AG04450 (cell line): Measurements from ENCODE around the gene SGTB. TPM values are rescaled to one million over a fixed set of nuclear protein-coding genes. Genes with fewer than 3 reads are reported as not detected.

Experiments used
- CTCF ChIA-PET: fragments of 300-600, 350-600 bp; formaldehyde crosslinking; extraction: SDS; loops from one replicate; lab custom pipeline; 2022; ENCODE audit warnings: antibody characterized with exemption, inconsistent platforms; lab: Charles Lee
- POLR2A ChIA-PET: fragments of 350-600 bp; formaldehyde crosslinking; extraction: SDS; loops from one replicate; lab custom pipeline; 2021; ENCODE audit warnings: antibody characterized with exemption, inconsistent platforms; lab: Yijun Ruan, JAX
- DNase-seq: peaks from one replicate; pipeline ENCODE4 v3.0.0-alpha.2; 2011; ENCODE audit warnings: low read depth, low spot score
- H3K27ac ChIP-seq: one replicate; pipeline ENCODE4 v1.5.1; 2012; ENCODE audit warnings: low read depth, low read length, control low read depth
- H3K27me3 ChIP-seq: one replicate; pipeline ENCODE4 v1.6.0; 2012; ENCODE audit warnings: low read length; ENCODE audit not compliant: control insufficient read depth, insufficient read depth
- H3K4me3 ChIP-seq: 2 replicates; pipeline ENCODE4 v1.5.1; 2011; ENCODE audit warnings: mild to moderate bottlenecking, low read depth, low read length, control low read depth
- H3K9me3 ChIP-seq: 2 replicates; pipeline ENCODE4 v1.5.1; 2012; ENCODE audit warnings: low read length; ENCODE audit not compliant: control insufficient read depth, insufficient read depth
- polyA plus RNA-seq: library from polyadenylated mRNA; depleted of rRNA; stranded (reverse); fragments of >200 nt; gene quantifications from 2 replicates; pipeline ENCODE4 v1.2.3, GENCODE V29; 2011
- TF ChIP-seq, protein P1 (sequence below): IDR thresholded peaks from 2 replicates; pipeline ENCODE4 v1.5.1; 2011; ENCODE audit warnings: low read depth, low read length, control low read depth, inconsistent platforms

The SGTB gene
- polyA plus RNA-seq, 1 experiment, result 15.2 TPM

- TF ChIP-seq, protein P1, sequence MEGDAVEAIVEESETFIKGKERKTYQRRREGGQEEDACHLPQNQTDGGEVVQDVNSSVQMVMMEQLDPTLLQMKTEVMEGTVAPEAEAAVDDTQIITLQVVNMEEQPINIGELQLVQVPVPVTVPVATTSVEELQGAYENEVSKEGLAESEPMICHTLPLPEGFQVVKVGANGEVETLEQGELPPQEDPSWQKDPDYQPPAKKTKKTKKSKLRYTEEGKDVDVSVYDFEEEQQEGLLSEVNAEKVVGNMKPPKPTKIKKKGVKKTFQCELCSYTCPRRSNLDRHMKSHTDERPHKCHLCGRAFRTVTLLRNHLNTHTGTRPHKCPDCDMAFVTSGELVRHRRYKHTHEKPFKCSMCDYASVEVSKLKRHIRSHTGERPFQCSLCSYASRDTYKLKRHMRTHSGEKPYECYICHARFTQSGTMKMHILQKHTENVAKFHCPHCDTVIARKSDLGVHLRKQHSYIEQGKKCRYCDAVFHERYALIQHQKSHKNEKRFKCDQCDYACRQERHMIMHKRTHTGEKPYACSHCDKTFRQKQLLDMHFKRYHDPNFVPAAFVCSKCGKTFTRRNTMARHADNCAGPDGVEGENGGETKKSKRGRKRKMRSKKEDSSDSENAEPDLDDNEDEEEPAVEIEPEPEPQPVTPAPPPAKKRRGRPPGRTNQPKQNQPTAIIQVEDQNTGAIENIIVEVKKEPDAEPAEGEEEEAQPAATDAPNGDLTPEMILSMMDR, result no peak
- Histone ChIP-seq H3K27me3 (no peaks in the 10 kb centered on the region), H3K9me3 (peaks cover 7% of the 10 kb centered on the region; the same call in 1 of the 2 replicates), H3K4me3 (no peak overlapping the region), H3K27ac (no peak overlapping the region)
- POLR2A ChIA-PET, result no interaction called here
- CTCF ChIA-PET, result no interaction called here
- no peak for DNase-seq
These were observed 45.7 kb upstream of the SGTB start for GRCh38 chr5:65767565-65767964.

- Histone ChIP-seq H3K27me3 (no peaks in the 10 kb centered on the region), H3K4me3 (no peak overlapping the region), H3K9me3 (peaks cover 7% of the 10 kb centered on the region; the same call in 1 of the 2 replicates), H3K27ac (no peak overlapping the region)
- CTCF ChIA-PET, result no interaction called here
- no peak for DNase-seq
- POLR2A ChIA-PET, result no interaction called here
- TF ChIP-seq, protein P1, result no peak
These were observed 44.9 kb upstream of the SGTB start for GRCh38 chr5:65766781-65767180.

DNA sequence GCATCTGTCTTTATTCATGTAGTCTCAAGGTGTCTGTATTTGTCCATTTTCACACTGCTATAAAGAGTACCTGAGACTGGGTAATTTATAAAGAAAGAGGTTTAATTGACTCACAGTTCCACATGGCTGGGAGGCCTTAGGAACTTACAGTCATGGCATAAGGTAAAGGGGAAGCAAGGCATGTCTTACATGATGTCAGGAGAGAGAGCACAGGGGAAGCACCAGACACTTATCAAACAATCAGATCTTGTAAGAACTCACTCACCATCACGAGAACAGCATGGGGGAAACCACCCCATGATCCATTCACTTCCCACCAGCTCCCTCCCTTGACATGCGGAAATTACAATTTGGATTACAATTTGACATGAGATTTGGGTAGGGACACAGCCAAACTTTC lies 44.3 kb upstream of the SGTB start:
- Histone ChIP-seq H3K27me3 (no peaks in the 10 kb centered on the region), H3K27ac (no peak overlapping the region), H3K4me3 (no peak overlapping the region), H3K9me3 (peaks cover 7% of the 10 kb centered on the region; the same call in 1 of the 2 replicates)
- TF ChIP-seq, protein P1, result no peak
- ChIA-PET POLR2A (interaction anchor here (0.6 kb wide), 1 partner anchor 440 kb away, joined by 3 read pairs; no protein-coding TSS in a partner anchor), CTCF (interaction anchor here (1.2 kb wide), 1 partner anchor 23 kb away, joined by 6 read pairs; no protein-coding TSS in a partner anchor)
- no peak for DNase-seq

GRCh38 chr5:65765582-65765981 lies 43.7 kb upstream of the SGTB start:
- ChIA-PET CTCF (interaction anchor here (1.2 kb wide), 1 partner anchor 22 kb away, joined by 6 read pairs; no protein-coding TSS in a partner anchor), POLR2A (interaction anchor here (0.6 kb wide), 2 partner anchors 348 to 440 kb away, joined by 3 read pairs; no protein-coding TSS in a partner anchor)
- Histone ChIP-seq H3K27me3 (no peaks in the 10 kb centered on the region), H3K4me3 (no peak overlapping the region), H3K9me3 (peaks cover 7% of the 10 kb centered on the region; the same call in 1 of the 2 replicates), H3K27ac (no peak overlapping the region)
- TF ChIP-seq, protein P1, result no peak
- no peak for DNase-seq

DNA sequence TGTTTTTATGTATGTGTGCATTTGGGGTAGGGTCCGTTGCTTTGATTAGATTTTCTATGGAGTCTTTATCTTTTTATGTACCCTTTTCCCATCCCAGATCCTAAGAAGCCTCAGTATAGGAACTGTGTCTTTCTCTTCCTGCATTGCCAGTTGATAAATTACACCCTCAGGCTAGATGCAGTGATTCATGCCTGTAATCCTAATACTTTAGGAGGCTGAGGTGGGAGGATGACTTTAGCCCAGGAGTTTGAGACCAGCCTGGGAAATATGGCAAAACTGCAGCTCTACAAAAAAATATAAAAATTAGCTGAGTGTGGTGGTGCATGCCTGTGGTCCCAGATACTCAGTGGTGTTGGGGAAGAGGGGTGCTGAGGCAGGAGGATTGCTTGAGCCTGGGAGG lies 40.3 kb upstream of the SGTB start:
- Histone ChIP-seq H3K27me3 (no peaks in the 10 kb centered on the region), H3K4me3 (no peak overlapping the region), H3K9me3 (peaks cover 6% of the 10 kb centered on the region; the same call in 1 of the 2 replicates), H3K27ac (no peak overlapping the region)
- DNase-seq, result no peak
- ChIA-PET POLR2A (no interaction called here), CTCF (no interaction called here)
- TF ChIP-seq, protein P1, result no peak
